HG03378 (cell line): Measurements from ENCODE around the gene SDCBP2.
"Not testable (repeated sequence)": the region's sequence is repeated elsewhere in the genome, so short reads cannot be mapped to it uniquely, and the experiment has no call there.

Source experiments
- ATAC-seq: cut with Tn5 transposase; IDR thresholded peaks from one replicate; pipeline ENCODE4 v1.9.1; 2021; ENCODE audit warnings: mild to moderate bottlenecking, moderate library complexity; ENCODE audit not compliant: unreplicated experiment

SDCBP2 gene

GRCh38 chr20:1360094-1360846 lies 31.3 kb upstream of the SDCBP2 start:
- no peak for ATAC-seq

- ATAC-seq = no peak
These were observed 29.2 kb upstream of the SDCBP2 start for GRCh38 chr20:1357921-1358671.

GRCh38 chr20:1353956-1354355 lies 25.0 kb upstream of the SDCBP2 start:
- ATAC-seq = no peak

GRCh38 chr20:1346315-1346969 lies 17.5 kb upstream of the SDCBP2 start:
- no peak for ATAC-seq

GRCh38 chr20:1345756-1346093 lies 16.8 kb upstream of the SDCBP2 start:
- ATAC-seq = no peak

GRCh38 chr20:1345030-1345755 lies 16.3 kb upstream of the SDCBP2 start:
- no peak for ATAC-seq

- ATAC-seq = not testable (repeated sequence)
These were observed 14.6 kb upstream of the SDCBP2 start for GRCh38 chr20:1343446-1344124.

- ATAC-seq = no peak
These were observed 12.8 kb upstream of the SDCBP2 start for GRCh38 chr20:1341561-1342265.

GRCh38 chr20:1338801-1339200 lies 9.9 kb upstream of the SDCBP2 start:
- no peak for ATAC-seq

GRCh38 chr20:1338096-1338495 lies 9.2 kb upstream of the SDCBP2 start:
- ATAC-seq = no peak

- ATAC-seq = no peak
These were observed 8.5 kb upstream of the SDCBP2 start for GRCh38 chr20:1337441-1337840.

- ATAC-seq = no peak
These were observed 7.9 kb upstream of the SDCBP2 start for GRCh38 chr20:1336699-1337367.

GRCh38 chr20:1335961-1336698 lies 7.2 kb upstream of the SDCBP2 start:
- ATAC-seq = no peak

- ATAC-seq = no peak
These were observed 5.8 kb upstream of the SDCBP2 start for GRCh38 chr20:1334761-1335160.

- no peak for ATAC-seq
These were observed 5.4 kb upstream of the SDCBP2 start for GRCh38 chr20:1334370-1334731.

- no peak for ATAC-seq
These were observed 4.8 kb upstream of the SDCBP2 start for GRCh38 chr20:1333462-1334369.

- no peak for ATAC-seq
These were observed 3.9 kb upstream of the SDCBP2 start for GRCh38 chr20:1332749-1333300.
